ENCODE data around the gene DIPK1A. TPM values are rescaled to one million over a fixed set of nuclear protein-coding genes. Genes with fewer than 3 reads are reported as not detected.

DIPK1A gene
- total RNA-seq, 1 donor from 2014 or later, result 8.4 TPM

GRCh38 chr1:92924501-92924900 lies 36.8 kb downstream of the DIPK1A start:
- peaks cover 2% of the 10 kb centered on the region for H3K36me3 Mint-ChIP-seq (ENCODE audit: low read depth, unreplicated experiment)
- no peaks in the 10 kb centered on the region for H3K27me3 Mint-ChIP-seq (ENCODE audit: low read depth, unreplicated experiment)
- Histone ChIP-seq H3K27me3 (ENCODE audit: insufficient read depth, low read length) (no peaks in the 10 kb centered on the region), H3K4me2 (ENCODE audit: low read length) (no peak overlapping the region), H3K4me1 (ENCODE audit: insufficient read depth, low read length) (no peaks in the 10 kb centered on the region), H3K27ac (ENCODE audit: low read depth, low read length) (no peak overlapping the region), H4K20me1 (ENCODE audit: insufficient read depth, low read length) (no peaks in the 10 kb centered on the region), H3K4me3 (ENCODE audit: insufficient read depth, low read depth, low read length) (no peak overlapping the region), H3K9ac (ENCODE audit: low read length) (no peak overlapping the region), H2AFZ (ENCODE audit: low read depth, low read length) (no peak overlapping the region), H3K9me3 (ENCODE audit: insufficient read depth, low read depth, low read length) (no peaks in the 10 kb centered on the region), H3K79me2 (ENCODE audit: insufficient read depth, low read length) (no peaks in the 10 kb centered on the region), H3K36me3 (ENCODE audit: insufficient read depth, low read length) (no peaks in the 10 kb centered on the region)
- no peak overlapping the region for H3K4me3 Mint-ChIP-seq (ENCODE audit: unreplicated experiment)
- FAIRE-seq (peak; percentile 43), DNase-seq (ENCODE audit: low read depth) (no peak)
- H3K27ac Mint-ChIP-seq (ENCODE audit: unreplicated experiment), result no peak overlapping the region
- peaks cover 3% of the 10 kb centered on the region for H3K9me3 Mint-ChIP-seq (ENCODE audit: unreplicated experiment)
- H3K4me1 Mint-ChIP-seq (ENCODE audit: low read depth, unreplicated experiment), result no peaks in the 10 kb centered on the region
- TF ChIP-seq EZH2 (IDR thresholded peaks at IDR 0.05; ENCODE audit: insufficient read depth, low read length), result no peak
- TF ChIP-seq, protein P1, sequence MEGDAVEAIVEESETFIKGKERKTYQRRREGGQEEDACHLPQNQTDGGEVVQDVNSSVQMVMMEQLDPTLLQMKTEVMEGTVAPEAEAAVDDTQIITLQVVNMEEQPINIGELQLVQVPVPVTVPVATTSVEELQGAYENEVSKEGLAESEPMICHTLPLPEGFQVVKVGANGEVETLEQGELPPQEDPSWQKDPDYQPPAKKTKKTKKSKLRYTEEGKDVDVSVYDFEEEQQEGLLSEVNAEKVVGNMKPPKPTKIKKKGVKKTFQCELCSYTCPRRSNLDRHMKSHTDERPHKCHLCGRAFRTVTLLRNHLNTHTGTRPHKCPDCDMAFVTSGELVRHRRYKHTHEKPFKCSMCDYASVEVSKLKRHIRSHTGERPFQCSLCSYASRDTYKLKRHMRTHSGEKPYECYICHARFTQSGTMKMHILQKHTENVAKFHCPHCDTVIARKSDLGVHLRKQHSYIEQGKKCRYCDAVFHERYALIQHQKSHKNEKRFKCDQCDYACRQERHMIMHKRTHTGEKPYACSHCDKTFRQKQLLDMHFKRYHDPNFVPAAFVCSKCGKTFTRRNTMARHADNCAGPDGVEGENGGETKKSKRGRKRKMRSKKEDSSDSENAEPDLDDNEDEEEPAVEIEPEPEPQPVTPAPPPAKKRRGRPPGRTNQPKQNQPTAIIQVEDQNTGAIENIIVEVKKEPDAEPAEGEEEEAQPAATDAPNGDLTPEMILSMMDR (IDR thresholded peaks at IDR 0.05; ENCODE audit: insufficient read depth, low read depth, low read length), result no peak

GRCh38 chr1:92923664-92924063 lies 37.6 kb downstream of the DIPK1A start:
- Histone ChIP-seq H3K27me3 (ENCODE audit: insufficient read depth, low read length) (no peaks in the 10 kb centered on the region), H3K4me3 (ENCODE audit: insufficient read depth, low read depth, low read length) (no peak overlapping the region), H2AFZ (ENCODE audit: low read depth, low read length) (no peak overlapping the region), H3K9ac (ENCODE audit: low read length) (no peak overlapping the region), H3K9me3 (ENCODE audit: insufficient read depth, low read depth, low read length) (no peaks in the 10 kb centered on the region), H4K20me1 (ENCODE audit: insufficient read depth, low read length) (no peaks in the 10 kb centered on the region), H3K4me1 (ENCODE audit: insufficient read depth, low read length) (no peaks in the 10 kb centered on the region), H3K27ac (ENCODE audit: low read depth, low read length) (no peak overlapping the region), H3K79me2 (ENCODE audit: insufficient read depth, low read length) (no peaks in the 10 kb centered on the region), H3K4me2 (ENCODE audit: low read length) (no peak overlapping the region), H3K36me3 (ENCODE audit: insufficient read depth, low read length) (no peaks in the 10 kb centered on the region)
- Mint-ChIP-seq H3K36me3 (ENCODE audit: low read depth, unreplicated experiment) (peaks cover 2% of the 10 kb centered on the region), H3K4me3 (ENCODE audit: unreplicated experiment) (no peak overlapping the region), H3K9me3 (ENCODE audit: unreplicated experiment) (peaks cover 3% of the 10 kb centered on the region), H3K27me3 (ENCODE audit: low read depth, unreplicated experiment) (no peaks in the 10 kb centered on the region), H3K27ac (ENCODE audit: unreplicated experiment) (no peak overlapping the region), H3K4me1 (ENCODE audit: low read depth, unreplicated experiment) (no peaks in the 10 kb centered on the region)
- no peak for FAIRE-seq
- DNase-seq (ENCODE audit: low read depth), result no peak
- TF ChIP-seq, protein P1 (IDR thresholded peaks at IDR 0.05; ENCODE audit: insufficient read depth, low read depth, low read length), result no peak
- TF ChIP-seq EZH2 (IDR thresholded peaks at IDR 0.05; ENCODE audit: insufficient read depth, low read length), result no peak

DNA sequence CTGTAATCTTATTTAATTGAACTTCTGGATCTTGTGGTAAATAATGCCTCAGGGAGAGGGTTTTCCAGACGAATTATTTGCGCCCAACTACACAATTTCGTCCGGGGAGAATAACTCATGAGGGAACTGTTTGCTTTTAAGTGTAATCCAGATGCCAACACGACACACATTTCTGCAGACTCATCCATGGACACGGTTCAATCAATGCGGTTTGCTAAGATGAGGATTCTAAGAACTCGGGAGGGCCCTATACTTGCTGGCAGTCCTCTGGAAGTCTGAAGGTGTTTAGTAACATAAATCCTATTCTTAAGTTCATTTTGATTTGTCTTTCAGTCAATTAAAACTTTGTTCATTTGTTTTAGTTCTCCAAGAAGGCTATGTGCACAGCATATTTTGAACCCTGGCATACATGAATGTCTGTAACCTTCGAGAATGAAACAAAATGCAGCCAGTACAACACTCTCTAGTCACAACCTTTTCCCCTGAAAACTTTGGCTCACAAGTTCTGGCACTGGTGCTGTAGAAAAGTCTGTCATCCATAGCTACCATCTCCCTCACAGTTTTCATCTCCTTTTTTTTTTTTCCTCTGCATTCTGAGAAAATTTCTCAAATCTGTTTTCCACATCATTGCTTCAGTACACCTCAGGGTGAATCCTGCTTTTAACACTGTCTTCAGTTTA lies 38.8 kb downstream of the DIPK1A start:
- Mint-ChIP-seq H3K9me3 (ENCODE audit: unreplicated experiment) (peaks cover 2% of the 10 kb centered on the region), H3K36me3 (ENCODE audit: low read depth, unreplicated experiment) (peaks cover 2% of the 10 kb centered on the region), H3K27me3 (ENCODE audit: low read depth, unreplicated experiment) (no peaks in the 10 kb centered on the region), H3K27ac (ENCODE audit: unreplicated experiment) (no peak overlapping the region), H3K4me3 (ENCODE audit: unreplicated experiment) (no peak overlapping the region), H3K4me1 (ENCODE audit: low read depth, unreplicated experiment) (no peaks in the 10 kb centered on the region)
- H3K9me3 ChIP-seq (ENCODE audit: insufficient read depth, low read depth, low read length), result no peaks in the 10 kb centered on the region
- no peak for TF ChIP-seq EZH2 (IDR thresholded peaks at IDR 0.05; ENCODE audit: insufficient read depth, low read length)
- TF ChIP-seq, protein P1 (IDR thresholded peaks at IDR 0.05; ENCODE audit: insufficient read depth, low read depth, low read length), result no peak
- H3K4me2 ChIP-seq (ENCODE audit: low read length), result peak overlapping the region; percentile 16
- DNase-seq (ENCODE audit: low read depth), result peak; percentile 78
- H3K36me3 ChIP-seq (ENCODE audit: insufficient read depth, low read length), result no peaks in the 10 kb centered on the region
- no peaks in the 10 kb centered on the region for H3K27me3 ChIP-seq (ENCODE audit: insufficient read depth, low read length)
- no peaks in the 10 kb centered on the region for H3K79me2 ChIP-seq (ENCODE audit: insufficient read depth, low read length)
- H3K4me3 ChIP-seq (ENCODE audit: insufficient read depth, low read depth, low read length), result no peak overlapping the region
- H3K4me1 ChIP-seq (ENCODE audit: insufficient read depth, low read length), result no peaks in the 10 kb centered on the region
- H3K27ac ChIP-seq (ENCODE audit: low read depth, low read length), result no peak overlapping the region
- H3K9ac ChIP-seq (ENCODE audit: low read length), result peak overlapping the region; percentile 5
- no peaks in the 10 kb centered on the region for H4K20me1 ChIP-seq (ENCODE audit: insufficient read depth, low read length)
- FAIRE-seq, result no peak
- H2AFZ ChIP-seq (ENCODE audit: low read depth, low read length), result no peak overlapping the region
